Liver (tissue), 9 donors: ENCODE measurements around the gene SYT14. TPM values are rescaled to one million over a fixed set of nuclear protein-coding genes. Genes with fewer than 3 reads are reported as not detected.

Source experiments
- DNase-seq: peaks from one replicate; pipeline ENCODE4 v3.0.0-alpha.2; 2017; ENCODE audit warnings: low spot score
- H3K27ac ChIP-seq, 2 donors: one replicate each; pipeline ENCODE4 v1.7.0; 2013; ENCODE audit warnings: inconsistent platforms in 2 of 2, low read length in 2 of 2, control low read depth in 1 of 2, low read depth in 1 of 2, mild to moderate bottlenecking in 1 of 2
- H3K27me3 ChIP-seq, 4 donors: one replicate each; pipeline versions ENCODE4 v1.6.1 to v1.7.0; 2013; ENCODE audit warnings: low read length in 3 of 4, inconsistent platforms in 1 of 4, mild to moderate bottlenecking in 1 of 4, moderate library complexity in 1 of 4; ENCODE audit not compliant: control insufficient read depth in 4 of 4, insufficient read depth in 4 of 4
- H3K36me3 ChIP-seq, 4 donors: one replicate each; pipeline versions ENCODE4 v1.6.1 to v1.7.0; 2013; ENCODE audit warnings: low read length in 3 of 4, mild to moderate bottlenecking in 3 of 4, low read depth in 1 of 4, moderate library complexity in 1 of 4; ENCODE audit not compliant: control insufficient read depth in 4 of 4, insufficient read depth in 3 of 4
- H3K4me1 ChIP-seq, 4 donors: one replicate each; pipeline versions ENCODE4 v1.6.1 to v1.7.0; 2013; ENCODE audit warnings: low read length in 3 of 4, mild to moderate bottlenecking in 3 of 4, moderate library complexity in 1 of 4; ENCODE audit not compliant: control insufficient read depth in 4 of 4, insufficient read depth in 4 of 4
- H3K4me3 ChIP-seq, 3 donors: one replicate each; pipeline versions ENCODE4 v1.6.1 to v1.7.0; 2013; ENCODE audit warnings: low read length in 3 of 3, control low read depth in 1 of 3, low read depth in 1 of 3, mild to moderate bottlenecking in 1 of 3
- H3K9ac ChIP-seq, 2 donors: one replicate each; pipeline ENCODE4 v1.7.0; 2013; ENCODE audit warnings: low read length in 2 of 2, mild to moderate bottlenecking in 2 of 2, moderate library complexity in 2 of 2, control low read depth in 1 of 2, low read depth in 1 of 2
- H3K9me3 ChIP-seq, 4 donors: one replicate each; pipeline versions ENCODE4 v1.6.1 to v1.7.0; 2013; ENCODE audit warnings: low read length in 3 of 4; ENCODE audit not compliant: control insufficient read depth in 4 of 4
- CTCF ChIP-seq: fragments of 150-350 bp; IDR thresholded peaks from 2 replicates; pipeline ENCODE4 v1.5.1; 2017; ENCODE audit warnings: improper control_type of control experiment, low read depth, low read length; ENCODE audit not compliant: missing input control
- EGR1 ChIP-seq, 2 donors: IDR thresholded peaks; 2 replicates each; pipeline ENCODE4 v1.6.1; 2016 to 2018; ENCODE audit warnings: antibody characterized with exemption in 2 of 2, low read depth in 2 of 2
- FOXA1 ChIP-seq: IDR thresholded peaks from 2 replicates; pipeline ENCODE4 v1.6.1; 2016; ENCODE audit warnings: antibody characterized with exemption
- FOXA2 ChIP-seq: IDR thresholded peaks from 2 replicates; pipeline ENCODE4 v1.6.1; 2016; ENCODE audit warnings: antibody characterized with exemption
- GABPA ChIP-seq, 2 donors: IDR thresholded peaks in 1 of 2; conservative IDR thresholded peaks in 1 of 2; 2 replicates each; pipeline ENCODE4 v1.6.1; 2016; ENCODE audit warnings: antibody characterized with exemption in 2 of 2, mild to moderate bottlenecking in 1 of 2, moderate library complexity in 1 of 2
- HNF4A ChIP-seq, 2 donors: conservative IDR thresholded peaks; 2 replicates each; pipeline ENCODE4 v1.6.1; 2016; ENCODE audit warnings: antibody characterized with exemption in 2 of 2, mild to moderate bottlenecking in 2 of 2
- HNF4G ChIP-seq: IDR thresholded peaks from 2 replicates; pipeline ENCODE4 v1.6.1; 2016; ENCODE audit warnings: antibody characterized with exemption
- JUND ChIP-seq, 2 donors: IDR thresholded peaks; 2 replicates each; pipeline ENCODE4 v1.6.1; 2016; ENCODE audit warnings: antibody characterized with exemption in 2 of 2
- MAX ChIP-seq: IDR thresholded peaks from 2 replicates; pipeline ENCODE4 v1.6.1; 2016; ENCODE audit warnings: antibody characterized with exemption
- NR2F2 ChIP-seq: IDR thresholded peaks from 2 replicates; pipeline ENCODE4 v1.6.1; 2016; ENCODE audit warnings: antibody characterized with exemption
- RAD21 ChIP-seq, 2 donors: IDR thresholded peaks; 2 replicates each; pipeline ENCODE4 v1.6.1; 2016; ENCODE audit warnings: antibody characterized with exemption in 2 of 2, mild to moderate bottlenecking in 2 of 2
- REST ChIP-seq: IDR thresholded peaks from 2 replicates; pipeline ENCODE4 v1.6.1; 2016; ENCODE audit warnings: antibody characterized with exemption, mild to moderate bottlenecking
- RXRA ChIP-seq, 2 donors: IDR thresholded peaks; 2 replicates each; pipeline ENCODE4 v1.6.1; 2017 to 2018; ENCODE audit warnings: antibody characterized with exemption in 2 of 2, mild to moderate bottlenecking in 1 of 2
- SP1 ChIP-seq: IDR thresholded peaks from 2 replicates; pipeline ENCODE4 v1.6.1; 2018; ENCODE audit warnings: antibody characterized with exemption, mild to moderate bottlenecking
- TAF1 ChIP-seq: conservative IDR thresholded peaks from 2 replicates; pipeline ENCODE4 v1.6.1; 2016; ENCODE audit warnings: antibody characterized with exemption, mild to moderate bottlenecking
- YY1 ChIP-seq: IDR thresholded peaks from 2 replicates; pipeline ENCODE4 v1.6.1; 2016; ENCODE audit warnings: antibody characterized with exemption, mild to moderate bottlenecking
- WGBS: extraction: QIAGEN DNeasy Blood & Tissue Kit; methylation state at CpG from one replicate; pipeline ENCODE4 v1.1.7; 2013; 5-methylcytosine and 5-hydroxymethylcytosine counted together
- polyA plus RNA-seq, 2 donors: library from polyadenylated mRNA; stranded (reverse) in 1 of 2; unstranded in 1 of 2; fragments of 200-250 nt in 1 of 2; fragments of >200 nt in 1 of 2; fragmentation: Nextera tagmentation in 1 of 2; extraction: Ambion mirVana in 1 of 2; gene quantifications; one replicate each; pipeline versions ENCODE4 v1.2.1 to v1.2.3, GENCODE V29; 2013 to 2015
- total RNA-seq, 2 donors: library from RNA; depleted of rRNA; stranded (reverse); fragments of >200 nt; gene quantifications; one replicate each; pipeline ENCODE4 v1.2.3, GENCODE V29; 2014
- TF ChIP-seq, protein P1 (sequence below): IDR thresholded peaks from 2 replicates; pipeline ENCODE4 v1.6.1; 2016; ENCODE audit warnings: antibody characterized with exemption
- TF ChIP-seq, protein P2 (sequence below): IDR thresholded peaks from 2 replicates; pipeline ENCODE4 v1.6.1; 2016; ENCODE audit warnings: antibody characterized with exemption
- donor health status: healthy.
- donor health status: healthy.
- donor health status: healthy.
- donor health status: healthy.
- donor health status: healthy.

Gene SYT14
- total and polyA plus RNA-seq, 4 donors = not detected

DNA sequence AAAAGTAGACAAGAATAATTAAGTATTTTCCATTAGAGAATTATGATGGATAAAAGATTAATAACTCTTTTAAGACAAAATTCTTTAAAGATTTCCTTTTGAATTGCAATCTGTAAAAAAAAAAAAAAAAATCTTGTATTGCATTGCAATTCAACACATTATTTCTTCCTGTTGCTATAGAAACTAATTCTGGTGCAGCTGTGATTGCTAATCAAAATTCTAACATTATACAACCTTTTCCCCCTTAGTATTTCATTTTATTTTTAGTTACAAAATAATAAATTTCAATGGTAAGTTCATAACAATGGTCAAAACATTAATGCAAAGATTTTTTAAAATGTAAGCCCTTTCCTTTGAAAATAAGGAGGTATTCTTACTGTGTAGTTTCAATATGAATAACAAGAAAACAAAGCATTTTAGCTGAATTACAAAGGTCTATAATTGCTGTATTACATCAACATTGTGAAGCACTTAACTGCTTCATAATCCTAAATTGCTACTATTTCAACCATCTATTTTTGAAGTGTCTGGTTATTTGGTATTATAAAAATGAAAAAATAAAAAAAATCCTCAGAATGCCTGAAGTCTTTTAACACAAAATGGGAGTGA, 135.0 kb downstream of the SYT14 start:
- no peak for DNase-seq
- TF ChIP-seq, protein P1, sequence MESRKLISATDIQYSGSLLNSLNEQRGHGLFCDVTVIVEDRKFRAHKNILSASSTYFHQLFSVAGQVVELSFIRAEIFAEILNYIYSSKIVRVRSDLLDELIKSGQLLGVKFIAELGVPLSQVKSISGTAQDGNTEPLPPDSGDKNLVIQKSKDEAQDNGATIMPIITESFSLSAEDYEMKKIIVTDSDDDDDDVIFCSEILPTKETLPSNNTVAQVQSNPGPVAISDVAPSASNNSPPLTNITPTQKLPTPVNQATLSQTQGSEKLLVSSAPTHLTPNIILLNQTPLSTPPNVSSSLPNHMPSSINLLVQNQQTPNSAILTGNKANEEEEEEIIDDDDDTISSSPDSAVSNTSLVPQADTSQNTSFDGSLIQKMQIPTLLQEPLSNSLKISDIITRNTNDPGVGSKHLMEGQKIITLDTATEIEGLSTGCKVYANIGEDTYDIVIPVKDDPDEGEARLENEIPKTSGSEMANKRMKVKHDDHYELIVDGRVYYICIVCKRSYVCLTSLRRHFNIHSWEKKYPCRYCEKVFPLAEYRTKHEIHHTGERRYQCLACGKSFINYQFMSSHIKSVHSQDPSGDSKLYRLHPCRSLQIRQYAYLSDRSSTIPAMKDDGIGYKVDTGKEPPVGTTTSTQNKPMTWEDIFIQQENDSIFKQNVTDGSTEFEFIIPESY = no peak
- TF ChIP-seq, protein P2, sequence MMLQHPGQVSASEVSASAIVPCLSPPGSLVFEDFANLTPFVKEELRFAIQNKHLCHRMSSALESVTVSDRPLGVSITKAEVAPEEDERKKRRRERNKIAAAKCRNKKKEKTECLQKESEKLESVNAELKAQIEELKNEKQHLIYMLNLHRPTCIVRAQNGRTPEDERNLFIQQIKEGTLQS = no peak
- TF ChIP-seq YY1 = no peak
- TF ChIP-seq NR2F2 = no peak
- no peak for TF ChIP-seq GABPA (IDR thresholded peaks at IDR 0.05 in 1 of 2, conservative IDR thresholded peaks at IDR 0.05 in 1 of 2)

DNA sequence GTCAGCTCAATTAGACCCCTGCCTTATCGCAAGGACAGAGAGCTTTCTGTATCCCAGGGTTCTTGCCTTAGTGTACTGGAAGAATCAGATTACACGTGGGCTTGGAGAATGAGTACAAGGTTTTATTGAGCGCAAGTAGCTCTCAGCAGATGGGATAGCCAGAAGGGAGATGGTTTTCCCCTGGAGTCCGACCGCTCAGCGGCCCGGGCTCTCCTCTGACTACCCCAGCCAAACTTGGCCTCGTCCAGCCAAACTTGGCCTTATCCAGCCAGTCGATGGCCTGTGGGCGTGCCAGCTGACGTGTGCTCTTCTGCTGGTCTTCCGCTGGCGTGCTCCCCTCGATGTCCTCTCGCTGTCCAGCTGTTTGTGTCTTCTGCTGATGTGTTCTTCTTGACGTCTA, 136.9 kb downstream of the SYT14 start:
- DNase-seq = no peak
- WGBS = 87% methylated on average over 16 of the region's 16 CpGs
- no peak overlapping the region for H3K9ac ChIP-seq
- TF ChIP-seq HNF4A (conservative IDR thresholded peaks at IDR 0.05) = no peak
- no peak for TF ChIP-seq MAX
- TF ChIP-seq CTCF = no peak
- TF ChIP-seq YY1 = no peak
- TF ChIP-seq EGR1 (IDR thresholded peaks at IDR 0.05; ENCODE audit: low read depth in 2 of 2) = no peak
- TF ChIP-seq, protein P2 = no peak
- TF ChIP-seq, protein P1 = no peak
- TF ChIP-seq JUND (IDR thresholded peaks at IDR 0.05) = no peak
- TF ChIP-seq SP1 = no peak
- no peak for TF ChIP-seq FOXA2
- no peak for TF ChIP-seq NR2F2
- TF ChIP-seq TAF1 = no peak
- no peak for TF ChIP-seq FOXA1
- TF ChIP-seq GABPA (IDR thresholded peaks at IDR 0.05 in 1 of 2, conservative IDR thresholded peaks at IDR 0.05 in 1 of 2) = no peak
- no peak for TF ChIP-seq HNF4G
- TF ChIP-seq REST = no peak
- TF ChIP-seq RAD21 (IDR thresholded peaks at IDR 0.05) = no peak
- no peak for TF ChIP-seq RXRA (IDR thresholded peaks at IDR 0.05)
- H3K4me1 ChIP-seq = no peaks in the 10 kb centered on the region
- no peak overlapping the region for H3K27ac ChIP-seq
- H3K9me3 ChIP-seq = no peaks in the 10 kb centered on the region
- no peaks in the 10 kb centered on the region for H3K27me3 ChIP-seq
- H3K4me3 ChIP-seq = no peak overlapping the region
- H3K36me3 ChIP-seq = no peaks in the 10 kb centered on the region

More for the DNA sequence above, 135.0 kb downstream of the SYT14 start:
- Histone ChIP-seq H3K4me1 (no peaks in the 10 kb centered on the region), H3K4me3 (no peak overlapping the region), H3K27me3 (no peaks in the 10 kb centered on the region), H3K27ac (no peak overlapping the region), H3K9ac (no peak overlapping the region), H3K9me3 (no peaks in the 10 kb centered on the region), H3K36me3 (no peaks in the 10 kb centered on the region)
